ENCODE data around the gene DNM1. TPM values are rescaled to one million over a fixed set of nuclear protein-coding genes. Genes with fewer than 3 reads are reported as not detected.

DNM1 gene
- total RNA-seq, 4 donors from 2014 or later, result 6.9 to 11.4 (median 9.0) TPM

- 64 to 70% methylated on average over 15 of the region's 15 CpGs for WGBS, 2 donors
- H3K4me3 ChIP-seq (ENCODE audit: low read depth, poor library complexity, severe bottlenecking), result no peak overlapping the region
- intact Hi-C loops (cut with DNase I; ENCODE audit: low total_unique reads), result no loop called here
- no peak for TF ChIP-seq POLR2A (IDR thresholded peaks at IDR 0.05)
- TF ChIP-seq CTCF (IDR thresholded peaks at IDR 0.05), result no peak
- DNase-seq (ENCODE audit: low spot score in 2 of 2), result no peak
Measured at GRCh38 chr9:128206916-128207910, 4.0 kb downstream of the DNM1 start.

- no peak for DNase-seq (ENCODE audit: low spot score in 2 of 2)
- H3K4me3 ChIP-seq (ENCODE audit: low read depth, poor library complexity, severe bottlenecking), result no peak overlapping the region
- intact Hi-C loops (cut with DNase I; ENCODE audit: low total_unique reads), result no loop called here
- no peak for TF ChIP-seq POLR2A (IDR thresholded peaks at IDR 0.05)
- no peak for TF ChIP-seq CTCF (IDR thresholded peaks at IDR 0.05)
- 32 to 47% methylated on average over 7 of the region's 7 CpGs for WGBS, 2 donors
Measured at GRCh38 chr9:128208386-128208785, 5.2 kb downstream of the DNM1 start.

- DNase-seq (ENCODE audit: low spot score in 2 of 2), result no peak
- no peak overlapping the region for H3K4me3 ChIP-seq (ENCODE audit: low read depth, poor library complexity, severe bottlenecking)
- intact Hi-C loops (cut with DNase I; ENCODE audit: low total_unique reads), result no loop called here
- TF ChIP-seq CTCF (IDR thresholded peaks at IDR 0.05) (no peak), POLR2A (IDR thresholded peaks at IDR 0.05) (no peak)
- 63 to 64% methylated on average over 15 of the region's 15 CpGs for WGBS, 2 donors
Measured at GRCh38 chr9:128208946-128209669, 5.9 kb downstream of the DNM1 start.

GRCh38 chr9:128211186-128211980 lies 8.2 kb downstream of the DNM1 start:
- no peak overlapping the region for H3K4me3 ChIP-seq (ENCODE audit: low read depth, poor library complexity, severe bottlenecking)
- intact Hi-C loops (cut with DNase I; ENCODE audit: low total_unique reads), result no loop called here
- no peak for DNase-seq (ENCODE audit: low spot score in 2 of 2)
- 38 to 42% methylated on average over 12 of the region's 12 CpGs for WGBS, 2 donors
- TF ChIP-seq POLR2A (IDR thresholded peaks at IDR 0.05), result no peak
- TF ChIP-seq CTCF (IDR thresholded peaks at IDR 0.05), result no peak

GRCh38 chr9:128211981-128212281 lies 8.8 kb downstream of the DNM1 start:
- no peak overlapping the region for H3K4me3 ChIP-seq (ENCODE audit: low read depth, poor library complexity, severe bottlenecking)
- DNase-seq (ENCODE audit: low spot score in 2 of 2), result no peak
- intact Hi-C loops (cut with DNase I; ENCODE audit: low total_unique reads), result no loop called here
- 41 to 50% methylated on average over 2 of the region's 2 CpGs for WGBS, 2 donors
- TF ChIP-seq CTCF (IDR thresholded peaks at IDR 0.05), result no peak
- no peak for TF ChIP-seq POLR2A (IDR thresholded peaks at IDR 0.05)
